GM19023 (cell line): ENCODE data around the gene KAT2B.

ENCODE experiments used
- ATAC-seq: cut with Tn5 transposase; IDR thresholded peaks from one replicate; pipeline ENCODE4 v1.9.1; 2021; ENCODE audit warnings: mild to moderate bottlenecking, moderate library complexity; ENCODE audit not compliant: unreplicated experiment

The KAT2B gene

DNA sequence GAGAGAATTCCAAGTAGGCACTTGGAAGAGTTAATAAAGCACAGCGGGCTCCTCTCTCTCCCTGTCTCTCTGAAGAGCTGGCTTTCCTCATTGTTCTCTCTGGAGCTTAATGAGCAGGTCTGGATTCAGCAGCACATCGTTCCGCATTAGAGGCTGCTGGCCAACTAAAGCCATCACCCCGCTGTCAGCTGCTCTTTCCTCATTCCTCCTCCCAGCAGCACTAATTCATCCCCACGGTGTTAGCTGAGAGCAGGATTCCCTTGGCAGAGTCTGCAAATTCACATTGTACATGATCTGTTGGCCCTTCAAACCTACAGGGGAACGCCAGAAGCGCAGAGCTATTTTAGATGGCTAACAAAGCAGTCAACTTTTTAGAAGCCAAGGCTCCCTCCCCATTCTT, 101.6 kb downstream of the KAT2B start:
- ATAC-seq: no peak

DNA sequence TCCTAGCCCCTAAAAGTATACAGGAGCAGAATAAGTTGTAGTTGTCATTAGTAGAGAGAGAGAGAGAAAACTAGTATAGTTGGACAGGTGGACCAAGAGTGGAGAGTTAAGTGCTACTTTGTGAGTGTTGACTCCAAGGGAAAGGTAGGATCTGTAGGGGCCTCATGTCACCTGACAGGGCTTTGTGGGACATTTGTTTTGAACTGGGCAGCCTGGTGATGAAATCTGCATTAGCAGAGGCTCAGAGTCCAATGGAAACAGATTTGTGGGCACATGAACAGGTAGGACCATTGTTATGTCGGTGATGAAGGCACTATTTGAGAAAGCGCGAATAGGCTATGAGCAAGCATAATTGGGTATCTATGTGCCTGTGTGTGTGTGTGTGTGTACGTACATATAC, 102.3 kb downstream of the KAT2B start:
- ATAC-seq: no peak

DNA sequence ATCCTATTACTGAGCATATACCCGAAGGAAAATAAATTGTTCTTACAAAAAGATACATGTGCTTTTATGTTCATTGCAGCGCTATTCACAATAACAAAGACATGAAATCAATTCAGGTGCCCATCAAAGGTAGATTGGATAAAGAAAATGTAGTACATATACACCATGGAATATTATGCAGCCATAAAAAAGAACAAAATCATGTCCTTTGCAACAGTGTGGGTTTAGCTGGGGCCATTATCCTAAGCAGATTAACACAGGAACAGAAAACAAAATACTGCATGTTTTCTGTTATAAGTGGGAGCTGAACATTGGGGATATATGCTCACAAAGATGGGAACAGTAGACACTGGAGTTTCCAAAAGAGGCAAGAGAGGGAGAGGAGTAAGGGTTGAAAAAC, 103.3 kb downstream of the KAT2B start:
- no peak for ATAC-seq

DNA sequence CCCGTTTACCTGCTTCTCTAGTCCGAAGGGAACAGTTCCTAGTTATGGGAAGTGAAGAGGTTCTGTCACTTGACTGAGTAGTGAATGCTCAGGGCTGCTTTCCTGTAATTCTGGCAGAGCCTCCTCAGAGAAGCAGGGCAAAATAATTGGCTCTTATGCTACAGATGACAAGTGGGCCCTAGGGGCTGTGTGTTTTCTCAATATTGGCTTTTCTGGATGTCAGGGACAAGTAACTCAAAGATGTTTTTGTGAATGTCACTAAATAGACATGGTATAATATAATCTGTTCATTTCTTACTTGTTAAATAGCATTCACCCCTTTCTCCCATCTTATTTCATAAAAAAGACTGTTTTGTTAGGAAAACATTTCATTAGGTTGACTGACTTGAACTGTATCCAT, 105.6 kb downstream of the KAT2B start:
- ATAC-seq: no peak

DNA sequence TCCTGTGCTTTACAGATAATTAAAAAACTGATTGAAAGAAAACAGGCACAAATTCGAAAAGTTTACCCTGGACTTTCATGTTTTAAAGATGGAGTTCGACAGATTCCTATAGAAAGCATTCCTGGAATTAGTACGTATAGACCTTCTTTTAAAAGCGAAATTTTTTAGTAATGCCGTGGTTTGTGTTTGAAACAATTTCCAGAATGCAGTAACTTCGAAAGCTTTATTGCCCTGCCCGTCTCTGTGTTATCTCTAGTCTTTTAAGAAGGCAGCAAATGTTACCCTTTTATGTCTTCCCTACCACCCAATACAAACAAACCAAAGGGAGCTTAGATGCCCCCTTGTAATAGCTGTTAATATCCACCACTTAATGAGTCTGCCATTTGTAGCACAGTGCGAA, 106.1 kb downstream of the KAT2B start:
- ATAC-seq: no peak

DNA sequence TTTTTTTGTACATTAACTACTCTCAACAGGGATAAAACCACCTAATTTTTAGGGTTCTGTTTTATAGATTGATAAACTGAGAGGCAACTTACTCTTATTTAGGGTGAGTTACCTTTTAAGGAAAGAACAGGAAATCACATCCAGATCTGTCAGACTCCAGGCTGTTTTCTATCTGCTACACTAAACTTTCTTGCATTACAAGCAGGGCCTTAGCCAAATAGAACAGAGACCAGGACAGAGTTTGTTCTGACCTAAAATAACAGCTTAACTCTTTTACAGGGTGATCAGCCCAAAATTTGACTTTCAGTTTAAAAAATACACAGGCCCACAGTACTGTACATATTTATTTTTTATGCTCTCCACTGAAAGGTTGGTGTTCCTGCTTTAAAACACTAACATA, 107.1 kb downstream of the KAT2B start:
- no peak for ATAC-seq

DNA sequence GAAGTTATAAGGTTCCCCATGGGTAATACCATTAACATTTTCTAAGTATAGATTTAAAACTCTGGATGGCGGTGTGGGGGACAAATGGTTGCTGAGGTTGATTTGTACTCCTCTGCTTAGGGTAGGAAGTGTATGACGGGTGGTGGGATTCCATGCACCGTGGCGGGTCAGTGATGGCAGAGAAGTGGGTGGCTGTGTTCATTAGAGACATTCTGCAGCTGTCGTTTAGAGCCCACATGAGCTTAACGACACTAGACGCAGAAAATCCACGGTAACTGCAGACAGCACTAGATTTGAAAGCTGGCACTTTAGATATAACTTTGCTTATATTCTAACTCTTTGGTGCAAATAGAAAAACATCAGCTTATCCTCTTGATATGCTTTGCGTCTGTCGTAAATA, 108.2 kb downstream of the KAT2B start:
- no peak for ATAC-seq

DNA sequence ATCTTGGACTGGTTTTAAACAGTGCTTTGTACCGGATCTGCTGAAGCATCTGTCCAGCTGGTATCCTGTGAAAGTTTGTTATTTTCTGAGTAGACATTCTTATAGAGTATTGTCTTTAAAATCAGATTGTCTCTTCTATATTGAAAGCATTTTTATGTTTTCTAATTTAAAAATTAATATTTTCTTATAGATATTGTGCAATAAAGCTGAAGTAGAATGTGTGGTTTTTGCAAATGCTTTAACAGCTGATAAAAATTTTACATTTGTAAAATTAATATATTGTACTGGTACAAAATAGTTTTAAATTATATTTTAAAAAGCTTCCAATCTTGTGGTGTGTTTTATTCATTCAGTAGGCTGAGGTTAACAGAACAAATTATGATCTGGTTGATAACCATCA, 113.8 kb downstream of the KAT2B start:
- ATAC-seq: no peak

DNA sequence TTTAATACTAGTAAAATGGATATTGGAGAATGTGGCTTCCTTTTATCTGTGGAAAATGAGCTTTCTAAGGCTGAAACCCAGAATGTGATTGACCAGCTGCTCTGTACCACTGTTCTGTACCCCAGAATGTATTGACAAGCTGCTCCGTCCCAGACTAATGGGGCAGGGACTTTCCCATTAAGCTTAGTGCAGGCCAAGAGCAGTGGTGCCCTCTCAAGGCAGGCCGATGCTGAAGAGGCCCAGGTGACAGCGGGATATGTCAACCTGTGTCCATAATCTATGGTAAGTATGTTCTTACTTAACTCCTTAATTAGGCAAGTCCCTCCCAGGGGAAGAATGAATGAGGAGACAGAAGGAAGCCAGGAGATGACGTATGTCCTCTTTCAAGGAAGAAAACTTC, 114.7 kb downstream of the KAT2B start:
- no peak for ATAC-seq

DNA sequence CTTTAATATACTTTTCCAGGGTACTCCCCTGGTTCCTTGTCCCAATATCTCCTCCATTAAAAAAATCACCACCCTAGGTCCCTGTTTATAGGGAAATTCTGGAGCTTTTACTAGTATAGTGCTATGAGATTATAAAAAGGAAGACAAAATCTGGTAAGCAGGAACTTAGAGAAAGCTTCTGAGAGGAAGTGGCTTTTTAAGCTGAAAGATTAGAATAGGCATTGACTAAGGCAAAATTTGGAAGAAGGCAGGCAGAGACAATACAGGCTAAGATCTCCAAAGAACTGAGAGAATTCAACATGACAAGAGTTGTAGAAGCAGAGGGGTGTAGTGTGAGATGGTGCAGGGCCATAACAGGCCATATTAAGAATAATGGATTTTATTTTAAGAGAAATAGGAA, 120.0 kb downstream of the KAT2B start:
- no peak for ATAC-seq

DNA sequence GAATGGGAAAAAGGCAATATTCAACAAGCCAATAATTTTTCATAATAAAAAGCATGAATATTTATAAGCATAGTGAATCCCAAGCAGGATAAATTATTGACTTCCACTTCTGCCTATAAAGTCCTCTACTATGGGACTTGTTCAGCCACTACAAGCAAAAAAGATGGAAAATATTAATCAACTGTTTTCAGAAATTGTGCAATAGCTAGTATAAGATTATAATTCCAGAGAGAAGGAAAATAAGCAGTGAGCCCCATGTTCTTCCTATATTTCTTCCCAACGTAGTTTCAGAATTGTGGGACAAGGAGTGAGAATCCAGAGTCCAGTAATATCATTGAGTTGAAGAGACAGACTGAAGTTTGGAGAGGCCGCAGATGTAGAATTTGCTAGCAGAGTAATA, 121.5 kb downstream of the KAT2B start:
- no peak for ATAC-seq

DNA sequence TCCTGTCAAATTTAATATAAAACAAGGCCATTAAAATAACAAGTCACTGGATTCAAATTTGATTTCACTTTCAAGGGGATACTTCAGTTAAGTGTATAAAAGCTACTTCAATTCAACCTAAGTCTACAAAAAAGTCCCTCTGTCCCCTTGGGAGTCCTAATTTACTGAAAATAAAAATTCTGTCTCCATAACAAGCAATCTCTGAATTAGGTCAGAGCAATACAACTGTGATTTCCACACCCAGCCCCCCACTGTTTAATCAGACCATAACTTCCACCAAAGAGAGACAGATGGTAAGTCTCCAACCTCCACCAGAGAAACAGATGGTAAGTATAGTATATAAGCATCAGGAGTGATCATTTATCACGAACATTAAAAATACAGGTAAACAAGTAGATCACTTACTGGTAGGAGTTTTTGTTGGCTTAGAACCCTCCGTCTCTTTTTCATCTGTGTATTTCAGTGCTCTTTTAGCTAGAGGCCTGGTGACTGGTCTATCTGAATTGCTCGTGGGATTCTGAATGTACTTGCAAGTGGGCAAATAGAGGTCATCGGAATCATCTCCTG, 133.7 kb downstream of the KAT2B start:
- ATAC-seq: no peak

DNA sequence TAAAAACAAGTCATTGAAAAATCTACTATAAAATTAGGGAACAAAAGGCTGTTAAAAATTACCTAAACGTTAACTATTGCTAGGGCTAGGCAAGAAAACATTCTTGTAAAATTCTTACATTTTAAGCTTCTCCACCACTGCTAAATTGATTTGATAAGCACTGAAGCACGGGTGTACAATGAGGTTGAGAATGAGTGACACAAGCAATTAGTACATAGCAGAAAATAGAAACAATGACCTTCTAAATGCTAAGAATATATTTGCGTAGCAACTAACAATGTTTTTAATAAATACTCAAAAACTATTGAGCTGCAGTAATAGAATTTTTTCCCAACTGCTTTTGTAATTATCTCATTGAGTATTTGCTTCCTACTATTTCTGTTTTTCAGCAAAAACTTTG, 141.0 kb downstream of the KAT2B start:
- ATAC-seq: no peak

DNA sequence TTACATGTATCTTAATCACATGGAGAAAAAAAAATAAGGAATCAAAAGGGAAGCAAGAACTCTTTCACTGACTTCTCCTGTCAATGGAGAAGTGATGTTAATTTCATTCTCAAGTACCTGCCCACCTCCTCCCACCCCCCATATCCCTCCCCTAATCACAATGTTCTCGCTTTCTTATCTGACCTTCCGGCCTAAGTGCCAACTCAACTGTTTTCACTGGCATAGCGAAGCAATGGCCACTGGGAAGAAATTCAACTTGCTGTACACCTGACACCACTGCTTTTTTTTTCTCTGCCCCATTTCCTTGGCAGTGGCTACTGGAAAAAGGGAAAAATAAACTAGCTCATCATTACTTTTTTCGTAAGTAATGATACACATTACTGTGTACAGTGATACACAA, 142.0 kb downstream of the KAT2B start:
- ATAC-seq: no peak

DNA sequence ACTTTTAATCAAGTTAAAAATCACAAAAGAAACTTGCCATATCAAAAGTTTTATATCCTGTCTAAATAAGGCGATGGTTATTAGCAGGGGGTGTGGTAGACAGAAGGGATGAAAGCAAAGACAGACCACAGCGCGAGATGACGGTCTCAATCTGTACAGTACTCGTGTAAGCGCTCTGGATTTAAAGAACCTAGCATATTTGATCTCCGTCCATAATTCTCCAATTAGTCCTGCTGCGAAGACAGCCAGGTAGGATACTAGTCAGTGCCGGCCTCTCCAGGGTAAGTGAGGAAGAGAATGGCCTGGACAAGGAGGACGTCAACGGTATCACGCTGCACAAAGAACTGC, 145.1 kb downstream of the KAT2B start:
- peak; percentile 1 for ATAC-seq

DNA sequence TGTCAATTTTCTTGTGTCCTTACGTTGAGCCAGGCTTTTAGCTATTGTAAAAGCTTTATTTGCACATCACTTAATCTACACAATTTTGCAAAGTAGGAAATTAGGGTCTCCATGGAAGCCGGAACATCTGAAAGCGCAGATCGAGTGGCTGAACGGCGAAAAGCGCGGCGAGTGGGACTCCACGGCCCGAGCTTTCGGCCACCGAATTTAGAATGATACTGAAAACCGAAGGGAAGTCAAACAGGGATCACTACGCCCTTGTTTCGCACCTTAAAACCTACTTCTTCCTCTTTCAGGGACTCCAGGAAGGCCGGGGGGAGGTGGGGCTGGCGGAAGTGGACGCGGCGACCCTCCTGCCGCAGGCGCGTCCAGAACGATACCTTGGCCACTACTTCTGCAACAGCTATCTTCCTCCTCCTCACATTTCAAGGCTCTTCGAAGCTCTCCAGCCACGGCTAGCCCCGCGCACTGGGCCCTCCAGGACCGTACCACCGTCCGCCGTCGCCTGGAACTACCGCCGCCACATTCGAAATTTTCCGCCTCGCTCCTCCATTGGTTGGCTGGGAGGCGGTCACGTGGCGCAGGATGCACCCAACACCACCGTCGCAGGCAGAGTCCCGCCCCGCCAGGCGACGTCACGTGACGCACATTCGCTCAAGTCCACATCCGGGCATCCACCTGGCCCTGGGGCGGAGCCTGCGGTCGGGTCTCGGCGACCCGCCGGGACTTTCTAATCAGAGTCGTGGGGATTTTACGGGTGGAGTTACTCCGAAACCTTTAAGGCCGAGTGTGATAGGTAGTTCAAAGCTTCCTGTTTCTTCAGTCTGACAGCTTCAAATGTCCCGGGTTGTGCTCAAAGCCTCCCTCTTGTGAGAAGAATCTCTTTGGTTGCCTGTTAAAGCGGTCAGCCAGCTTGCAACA, 145.7 kb downstream of the KAT2B start, which contains the start of gene SGO1:
Gene SGO1, minus strand, starts transcription at position 528 of the 921 bp plus-strand sequence. CDS start 2,179 bp downstream, outside the sequence.
- ATAC-seq: peak; percentile 97

DNA sequence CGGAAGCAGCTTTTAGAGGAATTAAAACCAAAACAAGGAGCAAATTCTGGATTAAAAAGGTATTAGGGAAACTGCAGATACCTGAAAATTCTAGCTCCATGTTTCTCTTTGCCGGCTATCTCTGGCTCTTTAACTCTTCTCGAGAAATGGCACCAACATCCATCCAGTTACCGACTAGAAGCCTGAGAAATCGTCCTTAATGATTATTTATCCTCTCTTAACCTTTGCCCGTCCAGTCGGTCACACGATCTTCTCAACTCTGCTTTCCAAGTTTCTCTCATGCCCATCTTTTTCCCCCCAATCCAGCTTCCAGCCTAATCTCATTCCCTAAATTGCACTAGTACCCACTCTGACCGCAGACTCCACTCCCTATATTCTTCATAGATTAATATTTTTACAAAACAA, 146.4 kb downstream of the KAT2B start:
- peak; percentile 6 for ATAC-seq

DNA sequence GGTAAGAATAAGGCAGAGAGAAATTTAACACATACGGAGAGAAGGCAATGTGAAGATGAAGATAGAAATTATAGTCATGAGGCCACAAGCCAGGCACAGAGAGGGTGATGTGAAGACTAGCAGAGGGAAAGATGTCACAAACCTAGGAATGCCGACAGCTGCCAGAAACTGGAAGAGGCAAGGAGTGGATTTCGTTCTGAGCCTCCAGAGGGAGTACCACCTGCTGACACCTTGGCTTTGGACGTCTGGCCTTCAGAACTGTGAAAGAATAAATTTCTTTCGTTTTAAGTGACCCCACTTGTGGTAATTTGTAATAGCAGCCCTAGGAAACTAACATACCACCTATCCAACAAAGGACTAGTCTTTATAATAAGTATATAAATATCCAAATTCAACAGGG, 150.7 kb downstream of the KAT2B start:
- no peak for ATAC-seq

DNA sequence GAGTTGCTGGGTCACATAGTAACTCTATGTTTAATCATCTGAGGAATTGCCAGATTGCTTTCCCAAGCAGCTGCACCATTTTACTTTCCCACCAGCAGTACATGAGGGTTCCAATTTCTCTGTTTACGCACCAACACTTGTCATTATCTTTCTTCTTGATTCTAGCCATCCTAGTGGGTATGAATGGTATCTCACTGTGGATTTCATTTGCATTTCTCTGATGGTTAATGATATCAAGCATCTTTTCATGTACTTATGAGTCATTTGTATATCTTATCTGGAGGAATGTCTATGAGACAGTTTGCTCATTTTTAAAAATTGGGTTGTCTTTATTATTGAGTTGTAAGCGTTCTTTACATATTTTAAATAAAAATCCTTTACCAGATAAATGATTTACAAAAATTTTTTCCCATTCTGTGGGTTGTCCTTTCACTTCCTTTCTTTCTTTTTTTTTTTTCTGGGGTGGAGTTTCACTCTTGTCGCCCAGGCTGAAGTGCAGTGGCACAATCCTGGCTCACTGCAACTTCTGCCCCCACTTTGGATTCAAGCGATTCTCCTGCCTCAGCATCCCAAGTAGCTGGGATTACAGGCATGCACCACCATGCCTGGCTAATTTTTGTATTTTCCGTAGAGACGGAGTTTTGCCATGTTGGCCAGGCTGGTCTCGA, 154.7 kb downstream of the KAT2B start:
- no peak for ATAC-seq

DNA sequence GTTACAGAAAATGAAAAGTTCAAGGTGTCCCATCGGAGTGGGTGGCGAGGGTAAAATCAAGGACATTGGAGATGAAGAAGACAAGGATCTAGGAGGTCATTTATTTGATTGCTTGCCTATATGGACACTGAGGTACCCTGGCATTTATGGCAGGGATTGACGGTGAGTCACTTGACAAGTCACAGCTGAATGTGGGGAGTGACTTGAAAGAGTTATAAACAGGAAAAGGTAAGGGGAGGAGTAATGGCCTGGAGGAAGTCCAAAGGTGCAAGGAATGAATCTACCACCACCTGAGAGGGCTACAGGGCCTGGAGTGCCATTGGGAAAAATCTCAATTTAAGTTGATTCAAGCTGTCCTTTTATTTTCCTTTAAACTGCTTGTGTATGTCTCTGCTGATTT, 157.5 kb downstream of the KAT2B start:
- ATAC-seq: no peak

DNA sequence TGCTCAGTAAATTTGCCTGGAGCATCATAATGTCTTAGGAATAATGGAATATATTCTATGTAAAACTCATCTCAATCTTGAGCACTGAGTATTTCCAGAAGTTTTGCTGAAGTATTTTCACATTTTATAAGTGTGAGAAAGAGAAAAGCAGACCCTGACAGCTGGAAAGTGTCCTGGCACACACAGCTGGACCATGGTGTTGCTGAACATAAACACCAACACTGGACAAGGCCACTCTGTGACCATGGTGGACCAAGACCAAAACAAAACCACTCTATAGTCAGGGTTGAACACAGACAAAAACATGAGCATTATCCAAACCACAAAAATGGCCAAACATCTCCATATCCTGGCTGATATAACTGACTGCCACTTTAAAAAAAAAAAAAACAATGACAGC, 160.9 kb downstream of the KAT2B start:
- ATAC-seq: no peak
